Activated T-helper 9 cell treated with anti-CD3 and anti-CD28 coated beads, Interleukin-2, amount 50 U/mL, for 16 hours (primary cell): ENCODE results near the gene WNT3A.
A peak's percentile ranks its signal among the peaks of the same experiment; 100 is the strongest.

ENCODE experiments used
- DNase-seq: peaks from one replicate; pipeline ENCODE4 v3.0.0-alpha.2; 2020; ENCODE audit warnings: low read depth

Gene WNT3A

DNA sequence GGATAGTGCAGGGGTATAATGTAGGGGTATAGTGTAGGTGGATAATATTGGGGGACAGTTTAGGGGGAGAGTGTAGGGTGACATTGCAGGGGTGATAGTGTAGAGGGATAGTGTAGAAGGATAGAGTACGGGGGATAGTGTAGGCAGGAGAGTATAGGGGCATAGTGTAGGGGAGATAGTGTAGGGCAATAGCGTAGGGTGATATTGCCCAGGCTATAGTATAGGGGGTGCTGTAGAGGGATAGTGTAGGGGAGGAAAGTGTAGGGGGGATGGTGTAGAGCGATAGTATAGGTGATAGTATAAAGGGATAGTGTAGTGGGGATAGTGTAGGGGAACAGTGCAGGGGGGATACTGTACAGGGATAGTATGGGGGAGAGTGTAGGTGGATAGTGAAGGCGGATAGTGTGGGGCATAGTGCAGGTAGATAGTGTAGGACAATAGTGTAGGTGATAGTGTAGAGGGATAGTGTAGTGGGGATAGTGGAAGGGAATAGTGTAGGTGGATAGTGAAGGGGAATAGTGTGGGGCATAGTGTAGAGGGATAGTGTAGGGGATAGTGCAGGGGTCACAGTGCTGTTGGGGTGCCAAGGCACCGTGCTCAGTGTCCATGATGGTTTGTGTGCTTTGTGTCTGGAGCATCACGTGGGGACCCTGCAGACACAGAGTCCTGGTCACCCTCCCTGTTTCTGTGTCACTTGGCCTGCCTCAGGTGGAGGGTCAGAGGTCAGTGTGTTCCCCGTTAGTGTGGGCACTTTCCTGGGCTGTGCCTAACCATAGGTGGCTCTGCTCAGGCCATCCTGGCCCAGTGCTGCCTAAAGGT, 65.2 kb downstream of the WNT3A start:
- no peak for DNase-seq

DNA sequence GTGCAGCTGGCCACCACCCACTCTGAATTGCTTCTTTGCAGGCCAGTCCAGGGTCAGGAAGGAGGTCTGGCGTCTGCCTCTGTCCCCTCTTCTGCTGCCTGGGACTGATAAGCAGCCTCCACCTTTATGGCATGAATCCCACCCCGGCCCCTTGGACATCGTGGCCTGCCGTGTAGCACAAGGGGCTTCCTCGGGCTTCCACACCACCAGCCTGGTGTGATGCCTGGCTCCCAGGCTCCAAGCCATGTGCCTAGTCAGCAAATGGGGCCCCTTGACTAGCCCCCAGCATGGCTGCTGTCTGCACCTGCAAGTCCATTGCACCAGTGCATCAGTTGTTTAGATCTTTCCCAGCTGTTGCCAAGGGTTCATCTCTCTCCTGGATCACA, 65.9 kb downstream of the WNT3A start:
- DNase-seq, result no peak

DNA sequence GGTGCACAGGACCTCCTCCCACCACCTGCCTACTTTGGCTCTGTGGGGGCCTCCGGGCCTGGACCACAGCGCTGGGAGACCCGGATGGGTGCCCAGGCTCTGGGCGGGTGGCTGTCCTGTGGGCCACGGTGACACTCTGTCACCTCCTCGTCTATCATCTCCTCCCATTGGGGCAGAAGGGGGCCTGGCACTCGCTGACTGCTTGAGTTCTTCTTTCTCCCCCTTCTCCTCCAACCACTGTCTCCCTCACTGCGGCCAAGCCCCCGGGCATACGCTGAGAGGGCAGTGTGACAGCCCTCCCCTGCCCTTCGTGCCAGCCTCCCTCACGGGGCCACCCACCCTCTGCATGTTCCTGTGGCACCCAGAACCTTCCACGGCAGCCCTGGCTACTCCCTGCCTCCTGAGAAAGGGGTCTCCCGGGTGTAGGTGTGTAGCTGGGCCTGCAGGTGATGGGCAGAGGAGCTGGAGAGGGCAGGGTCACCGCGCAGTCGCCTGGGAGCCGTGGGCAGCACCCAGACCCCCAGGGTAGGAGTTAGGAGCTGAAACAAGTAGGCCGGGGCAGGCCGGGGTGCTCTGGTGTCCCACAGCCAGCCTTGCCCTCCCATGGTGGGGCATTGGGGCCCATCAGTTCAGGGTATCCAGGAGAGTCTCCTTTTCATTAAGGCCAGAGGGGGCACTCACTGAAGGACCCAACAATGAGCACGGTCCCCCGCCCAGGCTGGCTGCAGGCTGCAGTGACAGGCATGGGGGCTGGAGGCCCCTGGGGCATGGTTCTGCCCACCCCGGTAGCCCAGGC, 66.5 kb downstream of the WNT3A start:
- no peak for DNase-seq

DNA sequence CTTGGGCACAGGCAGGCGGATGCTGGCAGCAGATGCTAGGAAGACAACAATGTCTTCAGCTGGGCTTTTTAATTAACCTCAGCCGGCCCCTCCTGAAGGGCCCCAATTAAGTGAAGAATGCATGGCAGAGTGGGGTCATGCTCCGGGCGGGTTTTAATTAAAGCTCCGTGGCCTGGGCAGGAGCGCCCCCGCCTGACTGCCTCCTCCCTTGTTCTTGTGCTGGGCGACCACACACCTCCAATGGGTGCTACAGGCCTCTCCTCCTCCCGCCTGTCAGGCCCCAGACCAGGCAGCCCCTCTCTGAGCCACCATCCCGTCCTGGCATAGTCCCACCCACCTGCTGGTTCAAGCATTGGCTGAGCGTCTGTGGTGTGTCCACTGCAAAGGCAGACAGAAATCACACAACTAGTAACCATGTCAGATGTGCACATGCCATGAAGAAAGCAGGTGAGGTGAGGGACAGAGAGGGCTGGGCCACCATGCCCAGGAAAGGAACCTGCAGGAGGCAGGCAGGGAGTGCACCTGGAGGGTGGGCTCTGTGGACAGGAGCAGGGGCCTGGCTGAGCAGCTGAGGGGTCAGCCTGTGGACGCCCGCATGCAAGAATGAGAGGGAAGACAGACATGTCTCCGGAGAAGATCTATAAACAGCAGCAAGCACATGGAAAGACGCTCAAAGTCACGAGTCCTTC, 67.2 kb downstream of the WNT3A start:
- DNase-seq, result no peak

DNA sequence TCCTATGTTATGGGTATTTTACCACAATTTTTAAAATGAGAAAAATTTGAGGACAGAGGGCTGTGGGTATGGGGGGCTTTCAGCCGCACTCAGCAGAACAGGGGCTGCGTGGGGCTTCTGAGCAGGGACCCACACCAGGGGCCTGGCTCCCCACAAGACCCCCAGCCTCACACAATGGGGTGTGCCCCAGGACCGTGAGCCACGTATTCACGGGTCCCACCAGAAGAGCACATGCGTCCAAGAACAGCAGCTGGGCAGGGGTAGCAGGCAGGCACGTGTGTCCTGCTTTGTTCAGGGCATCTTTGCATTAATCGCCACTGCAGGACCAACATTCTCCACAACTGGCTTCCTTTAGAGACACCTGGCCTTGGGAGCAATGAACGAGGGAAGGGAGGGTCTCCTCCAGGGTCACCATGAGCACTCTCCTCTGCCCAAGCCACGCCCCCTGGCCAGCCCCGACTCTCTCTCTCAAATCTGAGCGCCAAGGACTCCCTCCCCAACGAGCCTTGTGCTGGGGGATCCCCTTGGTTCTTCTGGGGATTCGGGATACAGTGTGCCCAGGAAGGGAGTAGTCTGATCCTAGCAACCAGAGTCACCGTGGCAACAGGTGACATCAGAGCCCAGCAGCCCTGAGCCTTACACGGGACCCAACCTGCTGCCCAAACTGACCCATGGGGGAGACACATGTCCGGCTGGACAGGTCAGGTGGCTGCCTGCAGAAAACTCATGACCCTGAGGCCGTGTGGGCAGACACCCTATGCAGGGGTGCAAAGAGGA, 68.3 kb downstream of the WNT3A start:
- no peak for DNase-seq

DNA sequence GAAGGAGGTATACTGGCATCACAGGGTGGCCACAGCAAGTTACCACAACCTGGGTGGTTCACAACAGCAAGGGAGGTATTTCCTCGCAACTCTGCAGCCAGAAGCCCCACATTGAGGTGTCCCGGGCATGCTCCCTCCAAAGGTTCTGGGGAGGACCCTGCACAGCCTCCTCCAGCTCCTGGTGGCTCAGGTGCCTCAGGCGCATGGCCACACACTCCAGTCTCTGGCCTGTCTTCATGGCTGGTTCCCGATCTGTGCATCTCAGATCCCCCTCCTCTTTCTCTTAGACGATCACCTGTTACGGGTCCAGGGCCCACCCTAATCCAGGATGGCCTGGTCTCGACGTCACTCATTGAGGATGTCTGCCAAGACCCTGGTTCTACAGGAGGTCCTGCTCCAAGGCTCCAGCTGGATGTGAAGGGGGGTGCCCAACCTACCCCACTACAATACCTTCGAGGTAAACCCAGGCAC, 69.0 kb downstream of the WNT3A start:
- DNase-seq, result no peak

DNA sequence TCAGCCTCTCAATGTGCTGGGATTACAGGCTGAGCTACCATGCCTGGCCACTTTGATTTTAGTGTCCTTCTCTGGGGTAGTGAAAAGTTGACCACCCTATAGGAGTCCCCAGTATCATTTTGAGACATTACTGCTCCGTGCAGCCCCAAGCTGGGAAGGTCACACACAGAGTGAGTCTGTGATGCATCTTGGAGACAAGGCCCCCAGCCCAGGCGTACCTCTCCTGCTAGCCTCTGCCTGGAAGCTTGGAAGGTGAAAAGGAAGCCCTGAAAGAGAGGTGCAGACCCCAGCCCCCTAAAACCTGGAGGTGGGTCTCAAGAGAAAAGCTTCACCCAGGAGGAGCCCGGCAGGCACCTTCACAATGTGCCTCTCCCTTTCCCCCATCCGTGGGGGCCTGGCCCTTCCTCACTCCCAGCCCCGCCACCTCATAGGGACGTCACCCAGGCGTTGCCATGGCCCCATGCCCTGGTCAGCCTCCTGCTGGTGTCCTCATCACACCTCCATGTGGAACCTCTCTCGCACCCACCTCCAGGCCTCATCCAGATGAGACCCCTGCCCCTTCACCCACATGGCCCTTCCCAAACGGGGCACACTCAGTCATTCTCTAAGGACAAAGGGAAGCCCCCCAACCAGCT, 70.1 kb downstream of the WNT3A start:
- DNase-seq, result no peak

DNA sequence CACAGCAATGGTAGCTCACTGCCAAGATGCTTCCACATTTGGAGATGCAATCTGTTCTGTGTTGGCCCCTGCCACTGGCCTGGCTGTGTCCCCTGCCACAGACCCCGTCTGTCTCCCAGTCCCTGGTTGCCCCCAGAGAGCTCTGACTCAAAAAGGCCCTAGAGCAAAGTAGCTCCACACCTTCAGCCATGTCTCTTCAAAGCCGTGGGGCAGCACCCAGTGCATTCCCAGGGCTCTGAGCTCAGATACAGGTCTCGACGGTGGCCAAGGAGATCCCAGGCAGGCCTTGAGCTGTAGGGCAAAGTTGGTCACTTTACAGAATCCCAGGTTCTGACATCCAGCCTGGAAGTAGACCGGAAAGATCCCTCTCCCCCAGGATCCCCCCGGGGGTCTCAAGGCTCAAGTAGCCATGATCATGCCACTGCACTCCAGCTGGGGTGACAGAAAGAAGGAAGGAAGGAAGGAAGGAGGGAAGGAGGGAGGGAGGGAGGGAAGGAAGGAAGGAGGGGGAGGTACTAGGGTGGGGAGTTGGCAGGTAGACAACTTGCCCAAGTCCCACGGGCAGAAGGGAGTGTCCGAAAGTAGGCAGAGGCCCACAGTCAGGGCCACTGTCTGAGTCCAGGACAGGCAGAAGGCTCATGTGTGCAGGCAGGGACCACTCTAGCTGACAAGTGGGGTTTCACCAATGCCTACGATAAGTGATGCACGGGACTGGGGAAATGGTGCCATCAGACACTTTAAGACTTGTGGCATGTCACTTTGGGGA, 71.0 kb downstream of the WNT3A start:
- DNase-seq, result no peak

DNA sequence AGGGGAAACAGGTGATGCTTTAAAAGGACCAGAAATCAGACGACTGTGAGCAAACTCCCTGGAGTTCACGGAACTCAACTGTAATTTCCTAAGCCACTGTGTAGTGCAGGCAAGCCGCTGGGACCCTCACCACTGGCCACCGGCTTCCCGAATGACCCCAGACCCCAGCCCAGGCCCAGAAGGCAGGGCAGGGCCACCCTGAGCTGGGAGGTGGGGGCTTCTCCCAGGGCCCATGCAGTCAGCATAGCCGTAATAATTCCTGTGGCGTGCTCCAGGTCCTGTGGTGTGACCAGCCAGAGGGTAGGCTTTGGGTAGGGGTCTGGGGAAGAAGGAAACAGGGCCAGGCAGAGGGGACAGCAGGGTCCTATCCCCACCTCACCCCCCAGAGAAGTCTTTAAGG, 72.2 kb downstream of the WNT3A start:
- no peak for DNase-seq

DNA sequence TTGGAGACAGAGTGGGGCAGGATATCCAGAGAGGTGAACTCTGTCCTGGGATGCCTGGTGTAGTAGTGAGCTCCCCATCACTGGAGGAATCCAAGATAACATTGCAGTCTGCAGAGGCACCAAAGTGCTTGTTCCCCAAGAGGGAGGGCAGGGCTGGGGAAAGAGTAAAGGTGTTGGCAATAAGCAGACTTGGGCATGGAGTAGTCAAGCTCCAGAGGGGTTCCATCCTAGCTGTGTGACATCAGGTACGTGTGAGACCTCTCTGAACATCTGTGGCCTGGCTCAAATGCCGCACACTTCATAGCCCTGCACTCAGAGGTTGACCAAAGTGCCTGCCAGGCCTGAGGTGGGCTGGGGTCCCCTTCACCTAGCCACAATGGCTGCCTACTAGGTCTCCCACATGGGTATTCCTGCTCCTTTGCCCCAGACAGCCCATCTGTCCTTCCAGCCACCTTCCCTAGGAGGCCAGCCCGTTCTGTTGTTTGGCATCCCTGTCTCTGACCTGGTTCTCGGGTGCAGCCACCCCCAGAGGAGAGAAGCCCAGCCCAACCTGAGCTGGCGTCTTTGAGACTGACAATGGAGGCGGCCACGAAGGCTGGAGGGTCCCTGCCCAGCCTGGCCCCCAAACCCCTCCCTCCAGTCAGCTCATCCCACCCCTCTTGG, 72.9 kb downstream of the WNT3A start:
- no peak for DNase-seq

DNA sequence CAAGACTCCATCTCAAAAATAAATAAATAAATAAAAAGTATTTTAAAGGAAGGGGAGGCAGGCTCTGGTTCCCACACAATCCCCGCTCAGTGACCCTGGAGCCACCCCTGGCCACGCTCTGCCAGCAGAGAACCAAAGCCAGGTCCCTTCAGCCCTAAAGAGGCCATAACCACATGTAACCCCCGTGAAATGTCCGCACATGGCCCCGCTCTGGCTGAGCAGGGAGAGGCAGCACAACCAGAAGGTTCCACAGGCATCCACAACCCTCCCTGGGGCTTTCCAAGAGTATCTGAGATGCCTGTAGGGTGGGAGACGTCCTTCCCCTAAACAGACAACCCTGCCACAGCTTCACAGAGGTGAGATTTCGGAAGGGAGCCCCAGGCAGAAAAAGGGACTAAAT, 74.3 kb downstream of the WNT3A start:
- no peak for DNase-seq

DNA sequence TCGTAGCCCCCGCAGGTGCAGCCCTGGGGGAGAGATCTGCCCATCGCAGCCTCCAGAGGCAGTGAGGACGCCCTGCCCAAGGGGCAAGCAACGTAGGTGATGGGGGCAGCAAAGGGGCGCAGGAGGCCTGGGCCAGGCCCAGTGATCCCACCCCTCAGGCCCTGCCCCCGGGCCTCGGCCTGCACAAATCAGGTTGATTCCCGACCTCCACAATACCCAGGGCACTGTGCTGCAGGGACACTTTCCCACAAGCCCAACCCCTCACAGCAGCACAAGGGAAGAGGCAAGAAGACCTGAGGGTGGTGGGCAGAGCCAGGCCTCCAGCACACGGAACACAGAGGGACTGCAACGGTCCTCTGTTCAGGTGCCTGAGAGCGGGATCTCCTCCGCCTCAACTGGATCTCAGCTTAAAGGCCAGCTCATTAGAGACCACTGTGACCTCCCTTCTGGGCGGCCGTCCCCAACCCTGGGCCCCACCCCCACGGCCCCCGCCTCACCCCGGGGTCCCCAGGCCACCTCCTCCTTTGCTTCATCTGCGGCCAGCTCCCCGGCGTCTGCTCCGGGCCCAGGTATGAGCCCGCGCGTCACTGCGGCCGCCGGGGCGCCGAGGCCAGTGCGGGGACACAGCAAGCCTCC, 74.9 kb downstream of the WNT3A start:
- DNase-seq, result no peak

DNA sequence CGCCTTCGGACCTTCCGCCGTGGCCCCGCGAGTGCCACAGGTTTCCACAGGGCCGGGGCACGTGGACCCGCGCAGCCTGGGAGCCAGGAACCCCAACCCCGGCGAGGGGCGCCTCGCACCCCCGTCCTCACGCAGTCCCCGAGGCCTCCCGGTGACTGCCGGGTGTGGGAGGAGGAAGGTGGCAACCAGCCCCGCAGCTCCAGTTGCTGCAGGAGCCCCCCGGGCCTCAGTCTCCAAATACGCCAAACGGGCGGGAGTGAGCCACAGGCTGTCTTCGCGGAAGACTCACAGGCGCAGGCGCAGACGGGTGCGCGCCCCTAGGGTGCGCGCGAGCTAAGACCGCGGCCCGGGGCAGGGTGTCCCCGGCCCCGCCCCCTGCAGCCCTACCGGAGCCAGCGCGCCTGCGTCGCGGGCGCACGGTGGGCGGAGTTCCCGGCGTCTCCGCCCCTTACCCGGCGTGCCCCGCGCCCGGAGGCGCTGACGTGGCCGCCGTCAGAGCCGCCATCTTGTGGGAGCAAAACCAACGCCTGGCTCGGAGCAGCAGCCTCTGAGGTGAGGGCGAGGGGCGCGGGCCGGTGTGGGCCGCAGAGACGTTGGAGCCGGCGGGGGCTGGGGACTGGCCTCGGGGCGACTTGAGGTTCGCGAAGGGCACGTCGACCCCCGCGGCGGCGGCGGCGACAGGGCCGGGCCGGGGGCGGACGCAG, 75.6 kb downstream of the WNT3A start, which contains the start of gene ARF1:
Gene ARF1 (plus strand): TSS at position 495 of the 704 bp plus-strand sequence. CDS start 14,407 bp downstream, outside the sequence.
- peak; percentile 92 for DNase-seq

DNA sequence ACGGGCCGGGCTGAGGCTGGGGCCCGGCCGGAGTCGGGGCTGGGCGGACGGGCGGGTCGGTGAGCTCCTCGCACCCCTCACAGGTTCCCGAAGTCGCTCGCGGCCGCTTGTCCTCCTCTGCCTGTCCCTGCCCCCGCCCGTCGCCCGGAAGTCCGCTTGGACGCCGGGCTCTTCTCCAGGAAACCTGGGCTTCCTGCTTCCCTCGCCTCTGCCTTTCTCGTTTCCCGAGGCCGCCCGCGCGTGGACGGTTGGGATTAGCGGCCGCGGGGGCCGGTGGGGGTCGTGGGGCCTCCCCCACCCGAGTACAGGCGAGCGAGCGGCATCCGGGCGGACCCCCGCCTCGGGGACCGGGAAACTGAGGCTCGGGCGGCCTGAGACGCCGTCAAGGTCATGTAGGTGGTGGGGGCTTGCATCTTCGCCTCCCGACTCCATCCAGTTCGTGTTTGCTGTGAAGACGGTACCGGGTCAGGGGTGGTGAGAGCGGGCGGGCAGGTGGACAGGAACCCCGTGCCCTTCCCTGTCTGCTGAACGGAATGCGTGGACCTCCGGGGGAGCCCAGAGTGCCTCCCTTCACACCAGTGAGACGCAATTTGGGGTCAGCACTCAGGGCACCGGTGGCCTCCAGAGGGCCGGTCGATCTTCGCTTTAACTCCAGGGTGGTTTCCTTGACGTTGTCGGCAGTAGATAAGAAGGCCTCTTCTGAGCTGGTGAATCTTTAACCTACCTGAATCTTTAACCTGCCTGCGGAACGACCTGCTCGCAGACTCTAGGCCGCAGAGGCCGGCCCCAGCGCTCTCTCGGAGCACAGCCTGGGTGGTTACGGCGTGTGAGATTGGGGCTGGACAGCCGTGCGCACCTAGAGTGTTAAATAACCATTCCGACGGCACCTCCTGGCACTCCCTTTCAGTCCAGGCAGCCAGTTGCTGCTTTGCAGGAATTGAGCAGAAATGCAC, 76.4 kb downstream of the WNT3A start:
- DNase-seq, result peak; percentile 36

DNA sequence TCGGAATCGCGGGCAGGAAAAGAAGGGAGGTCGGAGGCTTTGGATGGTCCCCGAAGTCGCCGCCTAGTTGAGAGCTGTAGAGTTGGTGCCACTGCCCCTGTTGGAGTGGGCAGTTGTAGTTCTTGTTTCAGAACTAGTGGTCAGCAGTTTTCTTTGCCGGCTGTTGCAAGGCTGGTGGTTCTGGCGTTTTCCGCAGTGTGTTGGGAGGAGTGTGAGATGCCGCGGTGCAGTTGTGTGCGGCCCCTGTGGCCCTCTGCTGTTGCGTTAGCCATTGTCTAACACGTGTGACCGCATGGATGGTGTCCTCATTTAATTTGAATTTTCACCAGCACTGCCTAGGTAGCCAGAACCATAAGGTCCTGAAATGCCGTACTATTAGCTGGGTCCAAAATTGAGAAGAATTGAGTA, 77.1 kb downstream of the WNT3A start:
- no peak for DNase-seq

DNA sequence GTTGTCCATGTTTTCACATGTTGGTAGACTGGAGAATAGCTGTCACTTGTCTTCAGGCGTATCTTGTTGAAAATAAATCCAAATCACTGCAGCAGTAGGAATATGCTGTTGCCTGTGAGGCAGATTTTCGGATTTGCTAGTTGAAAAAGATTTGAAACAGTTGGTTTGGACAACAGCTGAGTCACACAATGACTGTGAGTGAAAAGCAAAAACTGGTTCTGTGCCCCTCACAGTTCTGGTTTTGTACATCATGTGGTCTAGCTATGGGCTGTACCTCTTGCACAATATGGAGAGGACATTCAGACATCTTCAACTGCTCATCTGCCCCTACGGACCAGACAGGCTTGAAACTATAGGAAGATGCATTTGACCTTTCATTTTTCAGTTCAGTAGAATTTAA, 77.5 kb downstream of the WNT3A start:
- no peak for DNase-seq

DNA sequence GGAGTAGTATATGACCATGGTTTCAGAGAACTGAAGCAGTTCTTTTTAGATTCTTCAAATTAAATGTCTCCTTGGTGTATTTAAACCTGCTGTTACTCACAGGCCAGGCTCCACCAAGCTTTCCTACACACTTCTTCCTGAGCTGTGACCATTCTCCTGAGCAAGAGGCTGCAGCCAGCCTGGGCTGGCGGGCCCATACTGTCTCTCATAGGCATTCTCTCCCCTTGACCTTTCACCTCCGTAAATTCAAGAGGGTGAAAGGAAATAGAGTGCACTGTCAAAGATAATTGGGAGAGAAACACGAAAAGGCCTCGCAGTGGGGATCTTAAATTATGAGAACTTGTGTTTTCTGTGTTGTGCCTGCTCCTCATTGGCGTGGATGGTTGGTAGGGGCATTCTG, 78.0 kb downstream of the WNT3A start:
- DNase-seq, result no peak
